ENCODE data around the gene ELOB.

- TF ChIP-seq EZH2phosphoT487 (IDR thresholded peaks at IDR 0.05; ENCODE audit: low read depth, severe bottlenecking, unreplicated experiment), result no peak
- TF ChIP-seq, protein P1, sequence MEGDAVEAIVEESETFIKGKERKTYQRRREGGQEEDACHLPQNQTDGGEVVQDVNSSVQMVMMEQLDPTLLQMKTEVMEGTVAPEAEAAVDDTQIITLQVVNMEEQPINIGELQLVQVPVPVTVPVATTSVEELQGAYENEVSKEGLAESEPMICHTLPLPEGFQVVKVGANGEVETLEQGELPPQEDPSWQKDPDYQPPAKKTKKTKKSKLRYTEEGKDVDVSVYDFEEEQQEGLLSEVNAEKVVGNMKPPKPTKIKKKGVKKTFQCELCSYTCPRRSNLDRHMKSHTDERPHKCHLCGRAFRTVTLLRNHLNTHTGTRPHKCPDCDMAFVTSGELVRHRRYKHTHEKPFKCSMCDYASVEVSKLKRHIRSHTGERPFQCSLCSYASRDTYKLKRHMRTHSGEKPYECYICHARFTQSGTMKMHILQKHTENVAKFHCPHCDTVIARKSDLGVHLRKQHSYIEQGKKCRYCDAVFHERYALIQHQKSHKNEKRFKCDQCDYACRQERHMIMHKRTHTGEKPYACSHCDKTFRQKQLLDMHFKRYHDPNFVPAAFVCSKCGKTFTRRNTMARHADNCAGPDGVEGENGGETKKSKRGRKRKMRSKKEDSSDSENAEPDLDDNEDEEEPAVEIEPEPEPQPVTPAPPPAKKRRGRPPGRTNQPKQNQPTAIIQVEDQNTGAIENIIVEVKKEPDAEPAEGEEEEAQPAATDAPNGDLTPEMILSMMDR (IDR thresholded peaks at IDR 0.05; ENCODE audit: poor library complexity), result no peak
Measured at GRCh38 chr16:2820836-2821486, 43.9 kb upstream of the ELOB start.

Data from hepatocyte (in vitro differentiated cells).